ENCODE results near the gene ALDH1L1.

Gene ALDH1L1

GRCh38 chr3:126131881-126132750 is 48.3 kb downstream of the ALDH1L1 start:
- no peak for DNase-seq

GRCh38 chr3:126130981-126131745 is 49.2 kb downstream of the ALDH1L1 start:
- no peak for DNase-seq

- no peak for DNase-seq
These were observed 50.1 kb downstream of the ALDH1L1 start for GRCh38 chr3:126130081-126130855.

GRCh38 chr3:126129398-126129891 is 50.9 kb downstream of the ALDH1L1 start:
- no peak for DNase-seq

- DNase-seq: no peak
These were observed 51.6 kb downstream of the ALDH1L1 start for GRCh38 chr3:126128504-126129397.

GRCh38 chr3:126127904-126128303 is 52.5 kb downstream of the ALDH1L1 start:
- no peak for DNase-seq

- DNase-seq: no peak
These were observed 52.9 kb downstream of the ALDH1L1 start for GRCh38 chr3:126127452-126127851.

GRCh38 chr3:126126811-126127431 is 53.5 kb downstream of the ALDH1L1 start:
- DNase-seq: no peak

GRCh38 chr3:126126286-126126685 is 54.1 kb downstream of the ALDH1L1 start:
- no peak for DNase-seq

GRCh38 chr3:126125781-126126251 is 54.6 kb downstream of the ALDH1L1 start:
- no peak for DNase-seq

- no peak for DNase-seq
These were observed 55.0 kb downstream of the ALDH1L1 start for GRCh38 chr3:126125341-126125740.

- no peak for DNase-seq
These were observed 55.5 kb downstream of the ALDH1L1 start for GRCh38 chr3:126124896-126125295.

- DNase-seq: no peak
These were observed 56.1 kb downstream of the ALDH1L1 start for GRCh38 chr3:126124148-126124868.

- DNase-seq: no peak
These were observed 58.8 kb downstream of the ALDH1L1 start for GRCh38 chr3:126121632-126122031.

GRCh38 chr3:126121074-126121473 is 59.3 kb downstream of the ALDH1L1 start:
- DNase-seq: no peak

GRCh38 chr3:126119976-126120375 is 60.4 kb downstream of the ALDH1L1 start:
- DNase-seq: no peak

- DNase-seq: peak; percentile 40
These were observed 61.2 kb downstream of the ALDH1L1 start for GRCh38 chr3:126119008-126119675.

- DNase-seq: no peak
These were observed 61.8 kb downstream of the ALDH1L1 start for GRCh38 chr3:126118591-126118990.

GRCh38 chr3:126117786-126118185 is 62.6 kb downstream of the ALDH1L1 start:
- DNase-seq: no peak

GRCh38 chr3:126117212-126117611 is 63.2 kb downstream of the ALDH1L1 start:
- DNase-seq: no peak
